HG03159 (cell line): ENCODE data around the gene TGFBI.

Source experiments
- ATAC-seq: cut with Tn5 transposase; IDR thresholded peaks from one replicate; pipeline ENCODE4 v1.9.1; 2021; ENCODE audit warnings: mild to moderate bottlenecking, moderate library complexity; ENCODE audit not compliant: unreplicated experiment

The TGFBI gene

DNA sequence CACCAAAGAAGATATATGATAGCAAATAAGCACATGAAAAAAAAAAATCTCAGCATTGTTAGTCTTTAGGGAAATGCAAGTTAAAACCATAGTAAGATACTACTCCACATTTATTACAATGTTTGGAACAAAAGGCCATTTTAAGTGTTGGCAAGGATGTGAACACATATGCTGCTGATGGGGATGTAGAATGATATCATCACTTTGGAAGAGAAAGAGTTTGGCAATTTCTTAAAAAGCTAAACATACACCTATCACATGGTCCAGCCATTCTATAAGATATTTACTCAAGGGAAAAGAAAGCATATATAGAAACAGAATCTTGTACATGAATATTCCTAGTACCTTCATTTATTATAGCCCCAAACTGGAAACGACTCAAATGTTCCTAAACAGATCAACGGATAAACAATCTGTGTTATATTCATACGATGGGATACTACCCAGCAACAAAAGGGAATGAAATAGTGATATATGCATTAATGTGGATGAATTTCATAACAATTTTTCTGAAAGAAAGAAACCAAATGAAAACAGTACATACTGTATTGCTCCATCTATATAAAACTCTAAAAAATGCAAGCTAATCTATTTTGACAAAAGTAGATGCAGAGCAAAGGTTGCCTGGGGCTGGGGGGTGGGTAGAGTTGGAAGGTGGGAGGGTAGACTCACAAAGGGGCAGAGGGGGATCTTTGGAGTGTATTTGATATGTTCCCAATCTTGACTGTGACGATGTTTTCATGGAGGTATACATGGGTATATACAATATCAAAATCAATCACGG, 58.2 kb downstream of the TGFBI start:
- ATAC-seq: no peak

- ATAC-seq: no peak
Measured at GRCh38 chr5:136087961-136088871, 59.4 kb downstream of the TGFBI start.

GRCh38 chr5:136089791-136090190, 61.0 kb downstream of the TGFBI start:
- no peak for ATAC-seq

GRCh38 chr5:136090319-136090718, 61.5 kb downstream of the TGFBI start:
- ATAC-seq: no peak

DNA sequence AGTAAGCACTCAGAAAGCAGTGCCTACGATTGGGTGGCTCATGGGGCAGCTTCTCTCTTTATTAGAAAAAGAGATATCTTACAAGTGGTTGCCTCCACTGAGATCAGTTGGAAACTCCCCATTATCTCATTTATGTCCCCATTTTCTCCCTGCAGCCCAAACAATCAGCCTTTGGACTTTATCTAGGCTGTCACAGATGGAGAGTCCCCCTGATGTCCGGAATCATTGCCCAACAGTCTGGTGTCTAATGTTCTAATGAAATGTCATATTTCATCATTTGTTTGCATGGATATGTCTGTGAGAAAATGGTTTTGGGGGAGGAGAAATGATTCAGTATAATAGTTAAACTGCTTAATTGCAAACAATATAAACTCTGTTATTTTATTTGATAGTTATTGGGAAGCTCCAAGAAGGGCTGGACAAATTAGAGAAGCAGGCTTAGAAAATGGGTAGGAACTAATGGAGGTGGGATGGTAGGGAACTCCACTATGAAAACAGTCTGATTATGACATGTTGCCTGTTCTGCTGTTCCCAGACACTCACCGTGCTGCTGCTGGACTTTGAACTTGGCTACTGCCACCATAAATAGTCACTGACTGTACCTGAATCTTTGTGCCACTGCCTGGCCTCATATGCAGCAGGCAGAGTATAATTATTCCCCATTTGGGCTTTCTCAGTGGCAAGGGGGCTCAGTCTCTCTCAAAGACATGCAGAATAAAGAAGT, 65.6 kb downstream of the TGFBI start:
- ATAC-seq: no peak

DNA sequence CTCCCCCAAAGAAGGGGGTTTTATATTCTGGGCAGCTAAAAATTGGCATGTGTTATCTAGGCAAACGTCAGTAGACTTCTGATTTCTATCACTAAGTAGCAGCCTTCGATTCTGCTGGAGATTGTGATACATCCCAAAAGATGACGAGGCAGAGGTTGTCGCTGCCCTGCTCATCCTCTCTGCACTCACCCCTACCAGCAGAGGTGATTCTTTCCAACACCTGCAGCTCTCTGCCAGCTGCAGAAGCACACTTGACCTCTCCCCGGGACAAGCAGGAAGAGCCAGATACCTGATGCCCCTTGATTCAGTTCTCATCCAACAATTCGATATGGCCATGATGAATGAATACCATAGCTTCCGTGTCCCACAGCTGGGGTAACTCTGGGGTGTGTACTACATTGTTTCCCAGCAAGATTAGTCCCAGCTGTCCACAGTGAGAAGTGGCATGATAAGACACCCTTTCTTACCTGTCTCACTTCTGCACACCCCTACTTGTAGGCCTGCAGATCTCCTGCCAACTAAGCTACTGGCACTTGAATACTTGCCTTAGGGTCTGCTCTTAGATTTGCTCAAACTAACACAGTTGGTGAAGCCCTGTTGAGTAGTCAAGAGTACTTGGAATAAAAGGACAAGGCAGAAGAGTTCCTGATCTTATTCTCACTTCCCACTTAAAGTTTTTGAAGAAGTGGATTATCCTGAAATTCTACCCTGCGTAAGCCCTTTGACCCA, 66.3 kb downstream of the TGFBI start:
- no peak for ATAC-seq

DNA sequence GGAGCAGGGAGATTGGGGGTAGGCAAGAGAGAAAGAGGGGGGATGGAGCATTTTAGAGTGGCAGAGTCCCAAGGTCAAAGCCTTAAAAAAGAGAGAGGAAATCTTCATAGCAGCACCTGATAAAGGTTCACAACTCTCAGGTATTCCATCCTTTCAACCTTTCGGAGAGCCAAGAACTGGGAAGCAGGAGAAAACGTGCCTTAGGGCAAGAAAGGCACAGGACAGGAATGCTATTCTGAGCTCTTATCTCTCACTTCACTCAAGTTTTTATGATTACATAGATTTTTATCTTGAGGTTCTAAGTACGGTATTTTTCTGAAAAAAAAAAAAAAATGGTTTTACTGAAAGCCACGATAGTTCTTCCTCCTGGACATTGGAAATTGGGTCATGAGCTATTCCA, 69.4 kb downstream of the TGFBI start:
- no peak for ATAC-seq

DNA sequence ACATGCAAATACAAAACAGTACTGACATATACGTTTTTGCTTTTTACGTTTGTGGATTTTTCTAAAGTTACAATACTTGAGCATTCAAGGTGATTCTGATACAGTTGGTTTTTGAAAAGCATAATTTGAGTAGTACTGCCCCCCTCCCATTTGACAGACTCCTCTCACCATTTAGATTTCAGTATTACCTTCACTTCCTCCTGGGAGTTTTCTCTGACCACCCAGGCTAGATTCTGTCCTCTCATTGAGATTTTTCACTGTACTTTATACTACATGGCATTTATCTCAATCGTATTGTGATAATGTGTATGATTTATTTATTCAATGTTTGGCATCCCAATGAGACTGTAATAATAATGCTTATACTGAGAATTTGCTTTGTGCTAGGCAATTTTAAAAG, 71.1 kb downstream of the TGFBI start:
- no peak for ATAC-seq

GRCh38 chr5:136101884-136102283, 73.1 kb downstream of the TGFBI start:
- ATAC-seq: no peak

DNA sequence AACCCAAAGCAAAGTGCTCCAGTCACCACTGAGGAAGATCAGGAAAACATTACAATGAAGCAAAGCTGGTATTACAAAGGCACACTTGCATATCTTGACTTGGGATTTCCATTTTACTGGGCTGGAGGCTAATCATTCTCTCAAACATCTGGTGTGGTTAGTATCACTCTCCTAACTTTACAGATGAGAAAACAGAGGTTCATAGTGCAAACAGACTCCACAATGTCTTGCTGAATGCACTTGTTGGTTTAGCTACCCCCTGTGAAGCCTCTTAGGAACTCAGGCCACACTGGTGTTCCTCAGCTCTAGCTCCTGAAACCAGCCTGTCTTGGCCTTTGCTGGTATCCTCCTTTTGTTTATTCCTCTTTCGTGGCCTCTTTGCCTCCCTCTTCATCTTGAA, 74.3 kb downstream of the TGFBI start:
- peak; percentile 48 for ATAC-seq

GRCh38 chr5:136104306-136104965, 75.6 kb downstream of the TGFBI start:
- no peak for ATAC-seq

DNA sequence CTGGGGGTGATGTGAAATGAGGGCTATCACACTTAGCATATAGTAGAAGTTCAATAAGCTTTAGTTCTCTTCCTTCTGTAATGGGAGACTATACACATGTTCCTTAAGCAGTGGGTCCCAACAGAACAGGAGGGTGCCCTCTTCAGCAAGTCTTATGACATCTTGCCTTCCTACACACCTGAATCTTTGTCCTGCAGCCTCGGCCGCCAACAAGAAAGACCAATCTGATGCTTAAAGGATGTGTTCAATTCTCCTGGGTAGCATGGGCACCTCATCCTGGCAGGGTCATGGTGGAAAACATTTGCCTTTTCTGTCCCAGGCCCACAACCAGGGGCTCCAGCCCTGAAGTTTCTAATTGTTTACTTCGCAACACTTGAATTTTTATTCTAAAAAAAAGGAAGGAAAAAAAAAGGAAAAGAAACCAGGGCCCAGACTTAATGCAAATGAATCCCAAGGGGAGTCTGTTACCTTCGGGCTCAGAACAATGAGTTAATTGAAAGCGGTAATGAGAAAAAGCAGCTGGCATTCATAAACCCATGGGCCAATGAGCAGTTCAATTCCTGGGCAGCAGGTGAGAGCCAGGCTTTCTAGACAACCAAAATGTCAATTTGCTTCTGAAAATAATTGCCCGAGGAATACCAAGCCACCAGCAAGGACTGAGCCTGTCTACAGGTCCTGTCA, 77.7 kb downstream of the TGFBI start:
- no peak for ATAC-seq

GRCh38 chr5:136108180-136108611, 79.4 kb downstream of the TGFBI start:
- peak; percentile 48 for ATAC-seq

- ATAC-seq: no peak
Measured at GRCh38 chr5:136108766-136109165, 80.0 kb downstream of the TGFBI start.

GRCh38 chr5:136109453-136110135, 80.8 kb downstream of the TGFBI start:
- ATAC-seq: no peak
